ENCODE results near the gene RHOBTB1.

The RHOBTB1 gene

DNA sequence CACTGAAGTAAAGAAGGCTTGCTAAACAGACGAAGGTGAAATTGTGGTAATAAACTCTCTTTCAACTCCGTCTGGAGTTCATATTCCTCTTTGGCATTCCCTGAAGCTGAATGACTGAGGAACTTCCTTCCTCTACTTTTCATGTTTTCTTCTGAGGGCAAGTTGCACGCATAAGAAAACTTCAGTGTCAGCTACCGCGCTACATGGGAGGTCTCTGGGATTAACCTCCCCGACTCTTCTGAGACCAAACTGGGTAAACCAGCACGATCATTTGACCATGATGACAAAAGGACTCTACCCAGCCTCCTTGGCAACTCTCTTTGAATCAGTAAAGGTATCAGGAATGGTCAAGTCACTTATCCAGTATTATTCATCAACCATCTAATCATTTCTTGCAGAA, 44.7 kb downstream of the RHOBTB1 start:
- Histone ChIP-seq H3K4me1 (ENCODE audit: control insufficient read depth, low read length) (no peaks in the 10 kb centered on the region), H3K27me3 (ENCODE audit: control insufficient read depth, low read length) (no peaks in the 10 kb centered on the region), H3F3A (ENCODE audit: control insufficient read depth, insufficient read depth) (no peaks in the 10 kb centered on the region), H3K9me2 (replicated peaks; ENCODE audit: control insufficient read depth, low read length) (no peaks in the 10 kb centered on the region), H3K4me3 (ENCODE audit: low read length) (no peak overlapping the region), H3K27ac (ENCODE audit: low read depth, low read length) (no peak overlapping the region), H4K20me1 (ENCODE audit: control insufficient read depth, insufficient read depth, low read depth, low read length) (no peaks in the 10 kb centered on the region), H3K4me2 (ENCODE audit: low read length) (no peak overlapping the region), H3K36me3 (ENCODE audit: control insufficient read depth, low read length) (no peaks in the 10 kb centered on the region), H3K9me3 (ENCODE audit: control insufficient read depth, insufficient read depth, low read length) (no peaks in the 10 kb centered on the region), H3K79me2 (ENCODE audit: control insufficient read depth, low read length) (no peaks in the 10 kb centered on the region)
- TF ChIP-seq EZH2phosphoT487 (IDR thresholded peaks at IDR 0.05; ENCODE audit: borderline replicate concordance, low read length): no peak
- TF ChIP-seq, protein P1, sequence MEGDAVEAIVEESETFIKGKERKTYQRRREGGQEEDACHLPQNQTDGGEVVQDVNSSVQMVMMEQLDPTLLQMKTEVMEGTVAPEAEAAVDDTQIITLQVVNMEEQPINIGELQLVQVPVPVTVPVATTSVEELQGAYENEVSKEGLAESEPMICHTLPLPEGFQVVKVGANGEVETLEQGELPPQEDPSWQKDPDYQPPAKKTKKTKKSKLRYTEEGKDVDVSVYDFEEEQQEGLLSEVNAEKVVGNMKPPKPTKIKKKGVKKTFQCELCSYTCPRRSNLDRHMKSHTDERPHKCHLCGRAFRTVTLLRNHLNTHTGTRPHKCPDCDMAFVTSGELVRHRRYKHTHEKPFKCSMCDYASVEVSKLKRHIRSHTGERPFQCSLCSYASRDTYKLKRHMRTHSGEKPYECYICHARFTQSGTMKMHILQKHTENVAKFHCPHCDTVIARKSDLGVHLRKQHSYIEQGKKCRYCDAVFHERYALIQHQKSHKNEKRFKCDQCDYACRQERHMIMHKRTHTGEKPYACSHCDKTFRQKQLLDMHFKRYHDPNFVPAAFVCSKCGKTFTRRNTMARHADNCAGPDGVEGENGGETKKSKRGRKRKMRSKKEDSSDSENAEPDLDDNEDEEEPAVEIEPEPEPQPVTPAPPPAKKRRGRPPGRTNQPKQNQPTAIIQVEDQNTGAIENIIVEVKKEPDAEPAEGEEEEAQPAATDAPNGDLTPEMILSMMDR (IDR thresholded peaks at IDR 0.05; ENCODE audit: low read depth, low read length, poor library complexity, severe bottlenecking): no peak

DNA sequence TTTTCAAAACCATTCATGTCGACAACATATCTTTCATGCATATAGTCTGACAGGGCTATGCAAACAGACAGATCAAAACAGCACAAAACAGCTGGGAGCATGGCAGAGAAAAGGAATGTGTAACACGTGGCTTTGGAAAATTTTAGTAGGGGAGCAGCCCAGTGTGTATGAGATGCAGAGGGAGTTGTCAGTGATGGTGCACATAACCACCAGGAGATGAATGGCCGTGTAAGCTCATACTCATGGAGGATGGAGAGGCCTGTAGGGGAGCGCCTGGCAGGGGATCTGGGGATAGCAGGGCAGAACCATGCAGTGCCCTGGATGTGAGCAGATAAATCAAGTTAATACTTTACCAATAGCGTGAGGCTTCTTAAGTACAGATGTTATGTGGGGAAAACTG, 45.7 kb downstream of the RHOBTB1 start:
- Histone ChIP-seq H4K20me1 (ENCODE audit: control insufficient read depth, insufficient read depth, low read depth, low read length) (no peaks in the 10 kb centered on the region), H3F3A (ENCODE audit: control insufficient read depth, insufficient read depth) (no peaks in the 10 kb centered on the region), H3K9me2 (replicated peaks; ENCODE audit: control insufficient read depth, low read length) (no peaks in the 10 kb centered on the region), H3K27ac (ENCODE audit: low read depth, low read length) (no peak overlapping the region), H3K4me3 (ENCODE audit: low read length) (no peak overlapping the region), H3K27me3 (ENCODE audit: control insufficient read depth, low read length) (no peaks in the 10 kb centered on the region), H3K79me2 (ENCODE audit: control insufficient read depth, low read length) (no peaks in the 10 kb centered on the region), H3K4me1 (ENCODE audit: control insufficient read depth, low read length) (no peaks in the 10 kb centered on the region), H3K4me2 (ENCODE audit: low read length) (no peak overlapping the region), H3K36me3 (ENCODE audit: control insufficient read depth, low read length) (no peaks in the 10 kb centered on the region), H3K9me3 (ENCODE audit: control insufficient read depth, insufficient read depth, low read length) (no peaks in the 10 kb centered on the region)
- TF ChIP-seq, protein P1 (IDR thresholded peaks at IDR 0.05; ENCODE audit: low read depth, low read length, poor library complexity, severe bottlenecking): no peak
- TF ChIP-seq EZH2phosphoT487 (IDR thresholded peaks at IDR 0.05; ENCODE audit: borderline replicate concordance, low read length): no peak

DNA sequence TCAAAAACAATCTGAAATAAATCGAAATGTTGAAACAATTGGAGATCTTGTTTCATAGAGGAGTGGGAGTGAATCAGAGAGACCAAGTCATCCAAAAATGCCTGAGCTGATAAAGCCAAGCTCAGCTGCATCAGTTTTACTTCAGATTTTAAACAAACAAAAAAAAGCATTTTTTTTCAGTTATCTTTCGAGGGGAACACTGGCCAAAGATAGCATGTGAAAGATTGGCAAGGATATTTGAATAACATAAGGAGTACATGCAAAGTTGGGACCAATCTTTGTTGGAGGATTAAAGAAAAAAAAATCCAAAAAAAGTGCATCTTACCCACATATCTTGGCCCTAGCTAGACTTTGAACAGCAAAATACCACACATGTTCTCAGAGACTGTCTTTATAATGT, 47.2 kb downstream of the RHOBTB1 start:
- Histone ChIP-seq H3K9me3 (ENCODE audit: control insufficient read depth, insufficient read depth, low read length) (no peaks in the 10 kb centered on the region), H3F3A (ENCODE audit: control insufficient read depth, insufficient read depth) (no peaks in the 10 kb centered on the region), H3K4me1 (ENCODE audit: control insufficient read depth, low read length) (no peaks in the 10 kb centered on the region), H3K4me3 (ENCODE audit: low read length) (no peak overlapping the region), H3K79me2 (ENCODE audit: control insufficient read depth, low read length) (no peaks in the 10 kb centered on the region), H3K9me2 (replicated peaks; ENCODE audit: control insufficient read depth, low read length) (no peaks in the 10 kb centered on the region), H3K4me2 (ENCODE audit: low read length) (no peak overlapping the region), H3K27me3 (ENCODE audit: control insufficient read depth, low read length) (no peaks in the 10 kb centered on the region), H3K36me3 (ENCODE audit: control insufficient read depth, low read length) (no peaks in the 10 kb centered on the region), H4K20me1 (ENCODE audit: control insufficient read depth, insufficient read depth, low read depth, low read length) (no peaks in the 10 kb centered on the region), H3K27ac (ENCODE audit: low read depth, low read length) (no peak overlapping the region)
- TF ChIP-seq, protein P1 (IDR thresholded peaks at IDR 0.05; ENCODE audit: low read depth, low read length, poor library complexity, severe bottlenecking): no peak
- no peak for TF ChIP-seq EZH2phosphoT487 (IDR thresholded peaks at IDR 0.05; ENCODE audit: borderline replicate concordance, low read length)

DNA sequence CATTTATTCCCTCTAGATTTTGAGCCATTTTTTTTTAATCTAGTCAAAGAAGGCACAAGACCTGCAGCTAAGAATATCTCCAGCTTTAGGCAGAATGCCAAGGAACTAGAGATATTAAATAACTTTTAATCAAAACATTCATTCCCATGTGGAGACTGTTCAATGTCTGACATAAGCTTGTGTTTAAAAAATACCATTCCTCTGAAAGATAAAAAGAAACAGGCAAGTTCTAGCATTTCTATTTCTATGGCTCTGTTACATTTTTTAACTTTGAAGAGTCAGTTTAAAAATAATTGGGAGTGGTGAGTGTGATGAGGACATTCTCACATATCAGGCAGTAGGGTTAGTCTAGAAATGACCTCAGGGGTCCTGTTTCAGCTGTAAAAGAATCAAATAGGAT, 48.0 kb downstream of the RHOBTB1 start:
- no peaks in the 10 kb centered on the region for H3F3A ChIP-seq (ENCODE audit: control insufficient read depth, insufficient read depth)
- no peak overlapping the region for H3K4me3 ChIP-seq (ENCODE audit: low read length)

More for the DNA sequence above, 48.0 kb downstream of the RHOBTB1 start:
- H3K4me1 ChIP-seq (ENCODE audit: control insufficient read depth, low read length): no peaks in the 10 kb centered on the region
- TF ChIP-seq EZH2phosphoT487 (IDR thresholded peaks at IDR 0.05; ENCODE audit: borderline replicate concordance, low read length): no peak
- TF ChIP-seq, protein P1 (IDR thresholded peaks at IDR 0.05; ENCODE audit: low read depth, low read length, poor library complexity, severe bottlenecking): no peak
- no peak overlapping the region for H3K4me2 ChIP-seq (ENCODE audit: low read length)
- no peaks in the 10 kb centered on the region for H3K79me2 ChIP-seq (ENCODE audit: control insufficient read depth, low read length)
- H3K9me3 ChIP-seq (ENCODE audit: control insufficient read depth, insufficient read depth, low read length): no peaks in the 10 kb centered on the region
- H3K27me3 ChIP-seq (ENCODE audit: control insufficient read depth, low read length): no peaks in the 10 kb centered on the region
- no peaks in the 10 kb centered on the region for H4K20me1 ChIP-seq (ENCODE audit: control insufficient read depth, insufficient read depth, low read depth, low read length)
- no peak overlapping the region for H3K27ac ChIP-seq (ENCODE audit: low read depth, low read length)
- H3K9me2 ChIP-seq (replicated peaks; ENCODE audit: control insufficient read depth, low read length): no peaks in the 10 kb centered on the region
- no peaks in the 10 kb centered on the region for H3K36me3 ChIP-seq (ENCODE audit: control insufficient read depth, low read length)

Data from DOHH2 (cell line).